ENCODE measurements around the gene CNTN4. TPM values are rescaled to one million over a fixed set of nuclear protein-coding genes. Genes with fewer than 3 reads are reported as not detected.

The CNTN4 gene
- total RNA-seq, 1 donor from 2014 or later, result 3.2 TPM

GRCh38 chr3:2141482-2141881 lies 42.8 kb downstream of the CNTN4 start:
- no peak for ATAC-seq
- intact Hi-C loops (cut with micrococcal nuclease), result no loop called here
- DNase-seq, result no peak

GRCh38 chr3:2148561-2149340 lies 50.1 kb downstream of the CNTN4 start:
- ATAC-seq, result no peak
- DNase-seq, result no peak
- intact Hi-C loops (cut with micrococcal nuclease), result no loop called here

DNA sequence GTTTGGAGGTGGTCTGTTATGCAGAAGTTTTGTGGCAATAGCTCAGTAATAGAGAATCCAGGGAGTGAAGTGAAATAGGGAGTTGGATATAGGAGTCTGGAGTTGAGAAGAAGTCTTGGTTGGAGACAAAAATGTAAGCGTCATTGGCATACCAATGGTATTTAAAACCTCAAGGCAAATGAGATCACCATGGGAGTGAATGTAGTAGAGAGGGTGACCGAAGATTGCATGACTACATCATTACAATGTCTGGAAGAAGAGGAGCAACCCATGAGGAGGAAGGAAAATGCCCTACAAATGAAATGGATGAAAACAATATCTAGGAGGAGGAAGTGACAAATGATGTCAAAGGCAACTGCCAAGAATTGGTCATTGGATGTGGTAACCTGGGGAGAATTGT lies 54.4 kb downstream of the CNTN4 start:
- intact Hi-C loops (cut with micrococcal nuclease), result no loop called here
- ATAC-seq (no peak), DNase-seq (no peak)

GRCh38 chr3:2153547-2153946 lies 54.9 kb downstream of the CNTN4 start:
- intact Hi-C loops (cut with micrococcal nuclease), result no loop called here
- ATAC-seq, result no peak
- no peak for DNase-seq

GRCh38 chr3:2154621-2155020 lies 56.0 kb downstream of the CNTN4 start:
- intact Hi-C loops (cut with micrococcal nuclease), result no loop called here
- DNase-seq, result no peak
- ATAC-seq, result no peak

DNA sequence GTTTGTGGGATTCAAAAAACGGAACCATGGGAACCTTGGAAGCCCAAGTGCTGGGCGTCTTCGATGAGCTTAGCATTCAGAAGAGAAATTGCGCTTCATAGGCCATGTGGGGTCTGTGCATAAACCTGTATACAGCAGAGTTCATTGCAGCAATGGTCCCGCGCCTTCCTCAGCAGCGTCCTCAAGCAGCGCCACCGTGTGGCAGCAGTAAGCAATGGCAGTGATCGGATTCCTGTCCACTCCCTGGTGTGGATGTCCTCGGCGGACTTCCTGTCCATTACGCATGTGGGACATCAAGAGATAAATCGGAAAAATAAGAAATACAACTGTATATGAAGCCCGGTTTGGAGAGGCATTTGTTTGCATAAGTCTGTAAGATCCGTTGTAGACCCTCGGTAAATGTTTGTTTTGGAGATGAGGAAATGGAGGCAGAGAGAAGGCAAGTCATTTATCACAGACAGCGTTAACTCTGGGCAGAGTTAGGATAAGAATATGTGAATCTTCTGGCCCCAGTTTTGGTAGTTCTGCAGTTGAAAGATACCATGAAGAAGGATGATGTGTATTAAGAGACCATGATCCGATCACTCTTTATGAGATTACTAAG lies 57.7 kb downstream of the CNTN4 start:
- intact Hi-C loops (cut with micrococcal nuclease), result no loop called here
- no peak for DNase-seq

GRCh38 chr3:2158828-2159227 lies 60.2 kb downstream of the CNTN4 start:
- ATAC-seq (no peak), DNase-seq (no peak)
- intact Hi-C loops (cut with micrococcal nuclease), result no loop called here

More for the DNA sequence above, 57.7 kb downstream of the CNTN4 start:
- ATAC-seq, result no peak

GRCh38 chr3:2166552-2166951 lies 67.9 kb downstream of the CNTN4 start:
- DNase-seq, result no peak
- intact Hi-C loops (cut with micrococcal nuclease), result no loop called here
- no peak for ATAC-seq

DNA sequence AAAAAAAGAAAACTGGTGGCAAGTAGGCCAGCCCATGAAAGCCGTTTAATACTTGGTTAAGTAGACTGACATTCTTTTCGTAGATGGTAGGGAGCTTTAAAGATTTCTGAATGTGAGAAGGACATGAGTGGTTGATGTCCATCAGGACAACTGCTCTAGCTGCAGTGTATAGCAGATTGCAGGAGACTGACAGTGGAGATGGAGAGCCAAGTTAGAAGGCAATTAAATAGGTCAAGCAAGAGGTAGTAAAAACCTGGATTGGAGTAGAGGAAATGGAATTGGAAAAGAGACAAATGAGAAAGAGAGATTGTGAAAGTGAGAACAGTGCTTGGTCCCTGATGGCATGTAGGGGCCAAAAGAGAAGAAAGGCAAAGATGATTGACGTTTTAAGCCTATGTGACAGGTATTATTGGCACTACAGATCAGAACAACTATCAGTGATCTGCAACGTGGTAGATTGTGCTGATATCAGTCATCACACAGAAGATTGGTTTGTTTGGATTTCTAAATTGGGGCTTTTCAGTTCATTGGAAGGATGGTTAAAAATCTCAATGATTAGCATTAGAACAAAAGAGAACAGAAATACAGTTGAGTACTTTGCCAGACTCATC lies 74.0 kb downstream of the CNTN4 start:
- intact Hi-C loops (cut with micrococcal nuclease), result no loop called here

DNA sequence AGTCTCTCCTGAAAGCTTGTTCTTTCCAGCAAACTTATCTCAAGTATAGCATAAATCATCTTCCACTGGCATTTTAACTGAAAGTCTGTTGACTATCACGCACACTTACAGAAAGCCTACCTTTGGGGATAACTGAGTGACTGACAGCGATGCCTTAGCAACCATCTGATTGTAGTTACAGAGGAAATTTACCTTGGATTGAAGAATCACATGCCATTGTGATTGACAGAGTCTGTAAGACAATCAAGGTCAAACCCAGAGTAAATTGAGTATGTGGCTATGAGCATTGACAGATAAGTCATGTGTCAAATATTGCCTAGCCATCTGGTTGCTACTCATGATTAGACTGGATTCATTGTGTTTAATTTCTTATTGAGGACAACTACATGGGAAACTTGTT lies 82.0 kb downstream of the CNTN4 start:
- DNase-seq (no peak), ATAC-seq (no peak)
- intact Hi-C loops (cut with micrococcal nuclease), result no loop called here

More for the DNA sequence above, 74.0 kb downstream of the CNTN4 start:
- ATAC-seq (no peak), DNase-seq (no peak)

- no peak for ATAC-seq
- intact Hi-C loops (cut with micrococcal nuclease), result no loop called here
- DNase-seq, result no peak
Observed at GRCh38 chr3:2198776-2199279, 100.2 kb downstream of the CNTN4 start.

- intact Hi-C loops (cut with micrococcal nuclease), result no loop called here
- ATAC-seq (no peak), DNase-seq (no peak)
Observed at GRCh38 chr3:2204054-2204453, 105.4 kb downstream of the CNTN4 start.

DNA sequence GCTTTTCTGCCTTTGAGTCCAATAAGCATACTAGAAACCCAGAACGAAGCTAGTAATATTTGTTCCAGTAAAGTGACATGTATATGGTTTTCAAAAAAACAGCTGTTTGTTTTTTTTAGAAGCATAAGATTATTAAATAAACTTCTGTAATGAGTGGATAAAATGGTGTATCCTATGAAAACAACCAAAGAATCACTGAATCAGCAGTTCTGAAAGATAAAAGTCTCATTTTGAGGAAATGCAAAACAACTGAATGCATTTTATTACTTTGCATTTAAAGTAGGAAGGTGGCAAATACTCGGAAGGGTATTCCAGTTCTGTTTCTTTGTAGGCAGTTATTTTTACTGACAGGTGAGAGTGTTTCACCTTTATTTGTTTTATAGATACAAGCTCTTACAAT lies 107.0 kb downstream of the CNTN4 start:
- ATAC-seq, result no peak
- intact Hi-C loops (cut with micrococcal nuclease), result no loop called here
- DNase-seq, result no peak

- ATAC-seq (no peak), DNase-seq (no peak)
- intact Hi-C loops (cut with micrococcal nuclease), result no loop called here
Observed at GRCh38 chr3:2206536-2206935, 107.9 kb downstream of the CNTN4 start.

- no peak for DNase-seq
Observed at GRCh38 chr3:2211568-2211967, 112.9 kb downstream of the CNTN4 start.

DNA sequence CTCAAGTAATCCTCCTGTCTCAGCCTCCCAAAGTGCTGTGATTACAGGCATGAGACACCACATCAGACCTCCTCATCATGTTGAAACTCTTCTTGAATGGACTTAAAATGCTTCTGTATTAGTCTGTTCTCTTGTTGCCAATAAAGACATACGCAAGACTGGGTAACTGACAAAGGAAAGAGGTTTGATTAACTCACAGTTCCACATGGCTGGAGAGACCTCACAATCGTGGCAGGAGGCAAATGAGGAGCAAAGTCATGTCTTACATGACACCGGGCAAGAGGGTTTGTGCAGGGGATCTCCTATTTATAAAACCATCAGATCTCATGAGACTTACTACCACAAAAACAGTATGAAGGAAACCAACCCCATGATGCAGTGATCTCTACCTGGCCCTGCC lies 113.5 kb downstream of the CNTN4 start:
- intact Hi-C loops (cut with micrococcal nuclease), result no loop called here
- no peak for DNase-seq
- no peak for ATAC-seq

More at GRCh38 chr3:2211568-2211967, 112.9 kb downstream of the CNTN4 start:
- no peak for ATAC-seq
- intact Hi-C loops (cut with micrococcal nuclease), result no loop called here

DNA sequence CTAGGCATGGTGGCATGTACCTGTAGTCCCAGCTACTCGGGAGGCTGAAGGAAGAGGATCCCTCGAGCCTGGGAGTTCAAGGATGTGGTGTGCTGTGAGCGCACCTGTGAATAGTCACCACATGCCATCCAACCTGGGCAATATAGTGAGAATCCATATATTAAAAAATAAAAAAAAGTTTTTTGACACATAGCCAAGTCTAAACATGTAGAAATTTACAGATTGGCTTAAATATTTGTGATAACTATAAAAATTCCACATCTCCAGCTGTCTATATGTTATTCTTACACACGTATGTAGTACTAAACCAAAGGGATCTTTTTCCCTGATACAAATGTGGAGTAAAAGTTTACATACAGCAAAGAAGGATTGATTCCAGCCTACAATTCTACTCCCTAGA lies 119.7 kb downstream of the CNTN4 start:
- no peak for DNase-seq
- intact Hi-C loops (cut with micrococcal nuclease), result no loop called here
- ATAC-seq, result no peak

DNA sequence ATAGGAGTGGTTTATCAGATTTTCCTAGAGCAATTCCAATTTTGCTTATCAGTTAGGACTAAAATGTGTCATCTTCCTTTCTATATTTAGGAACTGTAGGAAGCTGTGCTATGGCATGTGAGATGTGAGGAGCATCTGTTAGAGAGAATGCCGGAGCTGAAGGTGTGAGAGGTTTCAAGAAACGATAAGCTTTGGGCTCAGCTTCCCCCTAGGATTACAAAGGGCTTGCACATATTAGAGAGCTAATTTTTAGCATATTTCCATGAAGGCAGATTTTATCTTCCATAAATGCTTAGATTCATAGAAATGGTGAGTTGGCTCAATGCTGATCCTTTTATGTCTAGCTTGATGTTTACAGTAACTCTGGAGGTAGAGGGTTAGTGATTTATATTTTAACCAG lies 120.2 kb downstream of the CNTN4 start:
- intact Hi-C loops (cut with micrococcal nuclease), result no loop called here
- DNase-seq (no peak), ATAC-seq (no peak)

- intact Hi-C loops (cut with micrococcal nuclease), result no loop called here
- ATAC-seq (no peak), DNase-seq (no peak)
Observed at GRCh38 chr3:2236203-2236602, 137.5 kb downstream of the CNTN4 start.

DNA sequence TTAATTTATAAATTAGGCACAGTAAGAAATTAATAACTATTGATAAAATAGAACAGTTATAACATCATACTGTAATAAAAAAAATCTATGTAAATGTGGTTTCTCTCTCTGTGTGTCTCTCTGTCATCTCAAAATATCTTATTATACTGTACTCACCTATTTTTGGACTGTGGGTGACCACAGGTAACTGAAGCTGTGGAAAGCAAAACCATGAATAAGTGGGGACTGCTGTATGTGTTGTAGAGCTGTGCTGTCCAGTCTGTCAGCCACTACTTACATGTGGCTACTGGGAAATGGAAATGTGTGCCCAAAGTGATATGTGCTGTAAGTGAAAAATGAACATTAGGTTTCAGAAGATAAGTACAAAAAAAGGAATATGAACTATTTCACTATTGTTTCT lies 145.5 kb downstream of the CNTN4 start:
- no peak for ATAC-seq
- DNase-seq, result no peak
- intact Hi-C loops (cut with micrococcal nuclease), result no loop called here
